ENCODE results near the gene DNAJB14. TPM values are rescaled to one million over a fixed set of nuclear protein-coding genes. Genes with fewer than 3 reads are reported as not detected.
A peak's percentile ranks its signal among the peaks of the same experiment; 100 is the strongest.

DNAJB14 gene
- total and polyA plus RNA-seq, 8 donors, result 3.4 to 78.0 (median 10.4) TPM

DNA sequence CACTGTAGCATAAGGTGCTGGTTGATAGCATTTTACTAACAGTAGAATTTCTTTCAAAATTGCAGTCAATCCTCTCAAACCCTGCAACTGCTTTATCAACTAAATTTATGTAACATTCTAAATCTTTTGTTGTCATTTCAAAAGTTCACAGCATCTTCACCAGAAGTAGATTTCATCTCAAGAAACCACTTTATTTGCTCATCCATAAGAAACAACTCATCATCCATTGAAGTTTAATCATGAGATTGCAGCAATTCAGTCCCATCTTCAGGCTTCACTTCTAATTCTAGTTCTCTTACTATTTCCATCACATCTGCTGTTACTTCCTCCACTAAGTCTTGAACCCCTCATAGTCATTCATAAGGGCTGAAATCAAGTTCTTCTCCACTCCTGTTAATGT, 73.8 kb downstream of the DNAJB14 start:
- Histone ChIP-seq H3K9me3 (no peaks in the 10 kb centered on the region), H3K4me3 (no peak overlapping the region), H3K4me1 (no peaks in the 10 kb centered on the region), H3K27ac (no peak overlapping the region), H3K36me3 (peaks cover 0 to 10% (median 6%) of the 10 kb centered on the region in 4 donors), H3K27me3 (no peaks in the 10 kb centered on the region)
- DNase-seq, result no peak
- TF ChIP-seq EP300 (IDR thresholded peaks at IDR 0.05), result no peak
- TF ChIP-seq, protein P1, sequence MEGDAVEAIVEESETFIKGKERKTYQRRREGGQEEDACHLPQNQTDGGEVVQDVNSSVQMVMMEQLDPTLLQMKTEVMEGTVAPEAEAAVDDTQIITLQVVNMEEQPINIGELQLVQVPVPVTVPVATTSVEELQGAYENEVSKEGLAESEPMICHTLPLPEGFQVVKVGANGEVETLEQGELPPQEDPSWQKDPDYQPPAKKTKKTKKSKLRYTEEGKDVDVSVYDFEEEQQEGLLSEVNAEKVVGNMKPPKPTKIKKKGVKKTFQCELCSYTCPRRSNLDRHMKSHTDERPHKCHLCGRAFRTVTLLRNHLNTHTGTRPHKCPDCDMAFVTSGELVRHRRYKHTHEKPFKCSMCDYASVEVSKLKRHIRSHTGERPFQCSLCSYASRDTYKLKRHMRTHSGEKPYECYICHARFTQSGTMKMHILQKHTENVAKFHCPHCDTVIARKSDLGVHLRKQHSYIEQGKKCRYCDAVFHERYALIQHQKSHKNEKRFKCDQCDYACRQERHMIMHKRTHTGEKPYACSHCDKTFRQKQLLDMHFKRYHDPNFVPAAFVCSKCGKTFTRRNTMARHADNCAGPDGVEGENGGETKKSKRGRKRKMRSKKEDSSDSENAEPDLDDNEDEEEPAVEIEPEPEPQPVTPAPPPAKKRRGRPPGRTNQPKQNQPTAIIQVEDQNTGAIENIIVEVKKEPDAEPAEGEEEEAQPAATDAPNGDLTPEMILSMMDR (IDR thresholded peaks at IDR 0.05), result no peak
- intact Hi-C loops (cut with DNase I; ENCODE audit: low total_unique reads), result no loop called here

DNA sequence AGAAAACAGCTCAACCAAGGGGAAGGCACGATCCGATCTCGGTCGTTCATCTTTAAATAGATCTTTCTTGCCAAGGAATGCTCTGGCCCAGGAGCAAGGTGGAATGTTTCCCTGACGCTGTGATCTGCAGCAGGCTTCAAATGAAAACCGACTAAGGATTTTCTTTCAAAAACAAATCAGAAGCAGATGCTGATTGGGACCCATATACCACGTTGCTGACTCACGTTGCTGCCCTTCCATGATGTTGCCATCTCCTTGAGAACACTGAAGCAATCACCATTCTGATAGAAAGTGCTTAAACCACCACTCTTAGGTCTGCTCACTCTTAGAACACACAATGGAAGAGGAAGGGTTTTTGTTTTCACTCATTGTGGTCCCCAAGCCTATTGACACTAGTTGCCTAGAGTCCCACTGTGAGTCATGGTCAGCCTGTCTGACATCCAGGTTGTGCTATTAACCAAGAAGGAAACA, 78.3 kb downstream of the DNAJB14 start:
- intact Hi-C loops (cut with DNase I; ENCODE audit: low total_unique reads), result no loop called here
- no peak overlapping the region for H3K27ac ChIP-seq
- no peaks in the 10 kb centered on the region for H3K9me3 ChIP-seq
- DNase-seq, result no peak
- peaks cover 0 to 12% (median 0%) of the 10 kb centered on the region in 4 donors for H3K36me3 ChIP-seq
- H3K27me3 ChIP-seq, result no peaks in the 10 kb centered on the region
- H3K4me3 ChIP-seq, result no peak overlapping the region
- TF ChIP-seq, protein P1 (IDR thresholded peaks at IDR 0.05), result no peak
- TF ChIP-seq POLR2AphosphoS5 (IDR thresholded peaks at IDR 0.05) (no peak), POLR2A (IDR thresholded peaks at IDR 0.05) (no peak), EP300 (IDR thresholded peaks at IDR 0.05) (no peak)
- H3K4me1 ChIP-seq, result no peaks in the 10 kb centered on the region
- WGBS, 5 donors, result 62 to 68% (median 63%) methylated on average over 8 of the region's 8 CpGs

DNA sequence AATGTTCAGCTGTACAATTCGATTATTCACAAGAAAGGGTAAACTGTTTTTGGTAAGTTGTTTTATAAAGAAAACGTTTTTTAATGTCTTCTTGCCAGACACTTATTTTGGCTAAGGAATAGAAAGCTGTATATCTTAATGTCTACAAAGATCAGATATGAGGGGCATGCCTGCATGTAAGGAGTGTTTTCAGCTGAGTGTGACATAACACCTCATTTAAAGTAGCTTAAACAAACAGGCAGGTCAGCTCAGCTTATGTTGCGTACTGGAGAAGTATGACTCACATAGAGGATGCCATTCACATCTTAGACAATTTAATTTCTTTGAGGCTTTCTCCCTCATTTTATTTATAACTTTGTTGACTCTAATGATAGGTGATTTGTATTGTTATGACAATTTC, 82.6 kb downstream of the DNAJB14 start:
- DNase-seq, result no peak
- TF ChIP-seq POLR2AphosphoS5 (IDR thresholded peaks at IDR 0.05) (no peak), EP300 (IDR thresholded peaks at IDR 0.05) (no peak)
- WGBS, 5 donors, result 38 to 67% (median 55%) methylated on average over 3 of the region's 3 CpGs
- no peak overlapping the region for H3K27ac ChIP-seq
- no peaks in the 10 kb centered on the region for H3K4me1 ChIP-seq
- peaks cover 0 to 12% (median 0%) of the 10 kb centered on the region in 4 donors for H3K36me3 ChIP-seq
- intact Hi-C loops (cut with DNase I; ENCODE audit: low total_unique reads), result no loop called here
- no peaks in the 10 kb centered on the region for H3K9me3 ChIP-seq
- no peak overlapping the region for H3K4me3 ChIP-seq
- no peaks in the 10 kb centered on the region for H3K27me3 ChIP-seq

DNA sequence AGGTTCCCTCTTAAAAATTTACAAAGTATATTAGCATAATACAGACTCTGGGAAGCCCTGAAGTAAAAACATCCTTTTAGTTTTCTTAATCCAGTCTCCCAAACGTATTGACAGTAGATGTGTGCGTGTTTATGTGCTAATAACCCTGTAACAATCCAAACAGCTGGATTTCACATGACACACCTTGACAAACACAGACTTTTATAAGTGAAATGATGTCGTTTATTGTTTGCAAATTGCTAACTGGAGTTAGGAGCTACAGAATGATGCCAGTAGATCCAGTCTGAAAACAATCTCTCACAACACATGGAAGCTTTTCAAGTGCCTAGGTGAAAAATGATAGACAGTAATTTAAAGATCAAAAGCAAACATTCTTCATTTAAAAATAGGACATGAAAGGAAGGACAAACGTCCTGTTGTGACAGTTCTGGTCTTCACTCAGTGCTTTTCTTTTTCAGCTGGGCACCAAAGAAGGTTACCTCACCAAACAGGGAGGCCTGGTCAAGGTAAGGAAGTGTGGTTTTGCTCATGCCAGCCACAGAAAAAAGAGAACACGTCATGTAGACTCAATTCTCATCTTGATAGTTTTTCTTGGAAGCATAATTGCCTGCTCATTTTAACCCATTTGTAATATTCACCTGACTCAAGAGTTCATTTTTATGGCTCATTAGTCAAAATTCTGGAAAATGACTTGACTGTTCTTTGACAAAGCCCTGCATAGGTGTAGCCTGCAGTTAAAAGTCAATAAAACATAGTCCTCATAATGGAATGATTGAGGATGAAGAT, 85.1 kb downstream of the DNAJB14 start:
- Histone ChIP-seq H3K9me3 (no peaks in the 10 kb centered on the region), H3K36me3 (peaks cover 0 to 4% (median 0%) of the 10 kb centered on the region in 4 donors), H3K4me1 (no peaks in the 10 kb centered on the region), H3K4me3 (no peak overlapping the region), H3K27ac (peak overlapping the region in 1 of 5 donors; percentile 10), H3K27me3 (no peaks in the 10 kb centered on the region)
- no peak for DNase-seq
- intact Hi-C loops (cut with DNase I; ENCODE audit: low total_unique reads), result no loop called here
- WGBS, 5 donors, result 34 to 56% (median 48%) methylated on average over 5 of the region's 5 CpGs
- TF ChIP-seq POLR2A (IDR thresholded peaks at IDR 0.05) (no peak), EP300 (IDR thresholded peaks at IDR 0.05) (no peak), POLR2AphosphoS5 (IDR thresholded peaks at IDR 0.05) (no peak)
- TF ChIP-seq, protein P1 (IDR thresholded peaks at IDR 0.05), result no peak

DNA sequence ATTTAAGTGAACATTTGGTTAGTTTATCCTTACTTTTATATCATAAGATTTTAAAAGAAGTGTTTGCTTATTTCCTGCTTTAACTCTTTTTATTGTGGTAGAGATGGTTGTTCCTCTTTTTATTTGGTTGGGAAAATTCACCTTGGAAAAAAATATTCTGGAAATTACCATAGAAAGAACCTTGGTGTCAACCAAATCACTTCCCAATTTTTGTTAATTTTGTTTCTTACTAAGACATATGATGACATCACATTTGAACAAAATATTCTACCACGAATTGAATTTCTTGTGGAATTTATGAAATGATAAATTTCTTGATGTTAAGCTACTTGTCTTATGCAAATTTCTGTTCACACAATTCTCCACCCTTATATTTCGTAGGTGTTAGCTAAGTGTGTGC, 85.9 kb downstream of the DNAJB14 start:
- no peaks in the 10 kb centered on the region for H3K9me3 ChIP-seq
- TF ChIP-seq POLR2AphosphoS5 (IDR thresholded peaks at IDR 0.05), result no peak
- TF ChIP-seq, protein P1 (IDR thresholded peaks at IDR 0.05), result no peak
- TF ChIP-seq EP300 (IDR thresholded peaks at IDR 0.05), result no peak
- no peak overlapping the region for H3K4me3 ChIP-seq
- H3K36me3 ChIP-seq, result no peaks in the 10 kb centered on the region
- WGBS, 5 donors, result 72 to 85% (median 78%) methylated on average over 2 of the region's 2 CpGs
- DNase-seq, result no peak
- H3K4me1 ChIP-seq, result no peaks in the 10 kb centered on the region
- intact Hi-C loops (cut with DNase I; ENCODE audit: low total_unique reads), result no loop called here
- H3K27ac ChIP-seq, result no peak overlapping the region
- no peaks in the 10 kb centered on the region for H3K27me3 ChIP-seq

Measured in stomach (tissue), 9 donors.